Adrenal gland (tissue), 5 donors: Measurements from ENCODE around the gene HSFX2.

Experiments used
- CTCF ChIP-seq, 6 experiments: fragments of 450-650 bp in 4 of 6; fragments of 200-600 bp in 2 of 6; sonication (generic) in 1 of 6; IDR thresholded peaks; 1 replicate in 5 of 6; 2 replicates in 1 of 6; pipeline versions ENCODE4 v1.5.1 to v1.8.0; 2016 to 2021; ENCODE audit warnings: antibody characterized with exemption in 6 of 6, mild to moderate bottlenecking in 2 of 6, moderate library complexity in 1 of 6
- POLR2A ChIP-seq, 2 donors: fragments of 450-650 bp; IDR thresholded peaks; one replicate each; pipeline ENCODE4 v1.6.1; 2017; ENCODE audit warnings: antibody characterized with exemption in 2 of 2, mild to moderate bottlenecking in 2 of 2, moderate library complexity in 1 of 2
- donor health status: DM: no; HTN: no; CAD: no.

- TF ChIP-seq CTCF (IDR thresholded peaks at IDR 0.05) (no peak), POLR2A (IDR thresholded peaks at IDR 0.05) (no peak)
These were observed 24.4 kb downstream of the HSFX2 start for GRCh38 chrX:149570668-149571067.
